Cardiac fibroblast (primary cell): Measurements from ENCODE around the gene KRTAP5-1.
A peak's percentile ranks its signal among the peaks of the same experiment; 100 is the strongest.

Experiments
- DNase-seq, 2 donors: peaks; one replicate each; pipeline versions ENCODE4 v3.0.0 to v3.0.0-alpha.2; 2010; ENCODE audit warnings: low read depth in 2 of 2
- H3K4me3 ChIP-seq, 2 donors: replicated peaks in 1 of 2; 1 replicate in 1 of 2; 2 replicates in 1 of 2; pipeline ENCODE4 v1.5.1; 2011; ENCODE audit warnings: low read depth in 2 of 2, low read length in 2 of 2, mild to moderate bottlenecking in 2 of 2, moderate library complexity in 1 of 2
- CTCF ChIP-seq: IDR thresholded peaks from one replicate; pipeline ENCODE4 v1.5.1; 2011; ENCODE audit warnings: low read depth, mild to moderate bottlenecking, low read length, inconsistent platforms

The KRTAP5-1 gene

GRCh38 chr11:1628506-1629325, 43.6 kb upstream of the KRTAP5-1 start:
- peak; percentile 94 for TF ChIP-seq CTCF
- peak; percentile 28 to 45 for DNase-seq
- H3K4me3 ChIP-seq = no peak overlapping the region

- no peak for TF ChIP-seq CTCF
- DNase-seq = no peak
- no peak overlapping the region for H3K4me3 ChIP-seq
Observed at GRCh38 chr11:1625541-1625940, 40.5 kb upstream of the KRTAP5-1 start.

GRCh38 chr11:1624621-1625020, 39.5 kb upstream of the KRTAP5-1 start:
- no peak for TF ChIP-seq CTCF
- no peak overlapping the region for H3K4me3 ChIP-seq
- DNase-seq = no peak

- no peak for DNase-seq
- H3K4me3 ChIP-seq = no peak overlapping the region
- no peak for TF ChIP-seq CTCF
Observed at GRCh38 chr11:1623716-1624115, 38.6 kb upstream of the KRTAP5-1 start.

GRCh38 chr11:1622086-1622485, 37.0 kb upstream of the KRTAP5-1 start, which contains the start of gene KRTAP5-4:
Gene KRTAP5-4 (minus strand): TSS chr11:1622138. CDS start chr11:1622093, 45 bp downstream.
- H3K4me3 ChIP-seq = no peak within 1 kb of the TSS
- DNase-seq = no peak
- TF ChIP-seq CTCF = no peak

- no peak overlapping the region for H3K4me3 ChIP-seq
Observed at GRCh38 chr11:1619449-1619848, 34.4 kb upstream of the KRTAP5-1 start.

More at GRCh38 chr11:1619449-1619848, 34.4 kb upstream of the KRTAP5-1 start:
- no peak for TF ChIP-seq CTCF
- peak in 1 of 2 donors; percentile 23 for DNase-seq
